ENCODE data around the gene CCDC106. TPM values are rescaled to one million over a fixed set of nuclear protein-coding genes. Genes with fewer than 3 reads are reported as not detected.

The CCDC106 gene
- total RNA-seq, 1 experiment from 2014 or later: 36.0 TPM

DNA sequence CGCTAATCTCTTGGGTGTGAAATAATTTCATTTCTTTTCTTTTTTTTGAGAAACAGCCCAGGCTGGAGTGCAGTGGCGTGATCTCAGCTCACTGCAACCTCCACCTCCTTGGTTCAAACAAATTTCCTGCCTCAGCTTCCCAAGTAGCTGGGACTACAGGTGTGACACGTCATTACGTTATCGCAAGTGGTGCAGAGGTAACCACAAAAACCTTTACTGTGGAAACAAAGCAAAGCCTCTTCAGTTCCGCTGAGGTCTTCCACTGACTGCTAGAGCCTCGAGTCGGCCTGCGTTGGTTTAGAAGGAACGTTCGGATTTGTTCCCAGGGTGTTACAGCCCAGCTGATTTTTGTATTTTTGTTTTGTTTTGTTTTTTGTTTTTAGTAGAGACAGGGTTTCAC, 21.7 kb upstream of the CCDC106 start:
- Histone ChIP-seq H4K20me1 (ENCODE audit: low read length) (peaks cover 4% of the 10 kb centered on the region; the same call in 1 of the 2 replicates), H3K4me1 (ENCODE audit: insufficient read depth, low read length) (peaks cover 10% of the 10 kb centered on the region), H3K9me3 (ENCODE audit: low read length) (no peaks in the 10 kb centered on the region), H3K79me2 (ENCODE audit: low read length) (peaks cover 8% of the 10 kb centered on the region), H3K36me3 (ENCODE audit: low read depth, low read length) (no peaks in the 10 kb centered on the region), H3K9me2 (replicated peaks; ENCODE audit: low read length) (no peaks in the 10 kb centered on the region), H3K9ac (ENCODE audit: low read length) (no peak overlapping the region), H3K4me2 (ENCODE audit: low read length) (no peak overlapping the region), H3K4me3 (ENCODE audit: low read length) (no peak overlapping the region), H2AFZ (ENCODE audit: low read length) (no peak overlapping the region), H3K27ac (ENCODE audit: low read length) (no peak overlapping the region), H3F3A (ENCODE audit: low read length, unreplicated experiment) (no peaks in the 10 kb centered on the region), H3K27me3 (ENCODE audit: low read length) (no peaks in the 10 kb centered on the region)
- TF ChIP-seq, protein P1, sequence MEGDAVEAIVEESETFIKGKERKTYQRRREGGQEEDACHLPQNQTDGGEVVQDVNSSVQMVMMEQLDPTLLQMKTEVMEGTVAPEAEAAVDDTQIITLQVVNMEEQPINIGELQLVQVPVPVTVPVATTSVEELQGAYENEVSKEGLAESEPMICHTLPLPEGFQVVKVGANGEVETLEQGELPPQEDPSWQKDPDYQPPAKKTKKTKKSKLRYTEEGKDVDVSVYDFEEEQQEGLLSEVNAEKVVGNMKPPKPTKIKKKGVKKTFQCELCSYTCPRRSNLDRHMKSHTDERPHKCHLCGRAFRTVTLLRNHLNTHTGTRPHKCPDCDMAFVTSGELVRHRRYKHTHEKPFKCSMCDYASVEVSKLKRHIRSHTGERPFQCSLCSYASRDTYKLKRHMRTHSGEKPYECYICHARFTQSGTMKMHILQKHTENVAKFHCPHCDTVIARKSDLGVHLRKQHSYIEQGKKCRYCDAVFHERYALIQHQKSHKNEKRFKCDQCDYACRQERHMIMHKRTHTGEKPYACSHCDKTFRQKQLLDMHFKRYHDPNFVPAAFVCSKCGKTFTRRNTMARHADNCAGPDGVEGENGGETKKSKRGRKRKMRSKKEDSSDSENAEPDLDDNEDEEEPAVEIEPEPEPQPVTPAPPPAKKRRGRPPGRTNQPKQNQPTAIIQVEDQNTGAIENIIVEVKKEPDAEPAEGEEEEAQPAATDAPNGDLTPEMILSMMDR (conservative IDR thresholded peaks at IDR 0.05; ENCODE audit: low read depth, low read length): no peak
- TF ChIP-seq EZH2 (IDR thresholded peaks at IDR 0.05; ENCODE audit: low read length, unreplicated experiment) (no peak), EZH2phosphoT487 (IDR thresholded peaks at IDR 0.05; ENCODE audit: borderline replicate concordance, low read length) (no peak)
- POLR2A ChIA-PET (ENCODE audit: unreplicated experiment): interaction anchor here (0.5 kb wide), 1 partner anchor 8 kb away, joined by 24 read pairs; no protein-coding TSS in a partner anchor
- CTCF ChIA-PET: no interaction called here
- ATAC-seq (no peak), DNase-seq (no peak)
- no TSS peak for BruUV-seq (replicated peaks)
- intact Hi-C loops (cut with micrococcal nuclease): no loop called here

GRCh38 chr19:55632463-55632834, 15.6 kb upstream of the CCDC106 start:
- Histone ChIP-seq H3K9ac (ENCODE audit: low read length) (no peak overlapping the region), H3K36me3 (ENCODE audit: low read depth, low read length) (no peaks in the 10 kb centered on the region), H3K4me3 (ENCODE audit: low read length) (no peak overlapping the region), H4K20me1 (ENCODE audit: low read length) (no peaks in the 10 kb centered on the region), H3K4me1 (ENCODE audit: insufficient read depth, low read length) (peaks cover 13% of the 10 kb centered on the region), H3F3A (ENCODE audit: low read length, unreplicated experiment) (no peaks in the 10 kb centered on the region), H3K27ac (ENCODE audit: low read length) (no peak overlapping the region), H3K79me2 (ENCODE audit: low read length) (peaks cover 27% of the 10 kb centered on the region), H3K27me3 (ENCODE audit: low read length) (no peaks in the 10 kb centered on the region), H3K9me2 (replicated peaks; ENCODE audit: low read length) (no peaks in the 10 kb centered on the region), H2AFZ (ENCODE audit: low read length) (peak overlapping the region; percentile 42), H3K9me3 (ENCODE audit: low read length) (no peaks in the 10 kb centered on the region), H3K4me2 (ENCODE audit: low read length) (no peak overlapping the region)
- intact Hi-C loops (cut with micrococcal nuclease): loop anchor here (5.0 kb wide), 2 partner anchors 35 to 170 kb away; partner anchors contain the start of genes C19orf85, FIZ1 and ISOC2
- peak; percentile 99 for DNase-seq
- ChIA-PET POLR2A (ENCODE audit: unreplicated experiment) (interaction anchor here (0.5 to 0.6 kb wide), 3 partner anchors 8 to 451 kb away, joined by 3 to 7 read pairs (median 4); partner anchors contain the start of genes FIZ1 and ZNF784), CTCF (interaction anchor here (0.5 to 1.6 kb wide), 9 partner anchors 11 to 210 kb away, joined by 3 to 12 read pairs (median 5); partner anchors contain the start of genes FIZ1 and ZNF524)
- BruUV-seq (replicated peaks): no TSS peak
- TF ChIP-seq, protein P1 (conservative IDR thresholded peaks at IDR 0.05; ENCODE audit: low read depth, low read length): peak; percentile 96
- TF ChIP-seq EZH2 (IDR thresholded peaks at IDR 0.05; ENCODE audit: low read length, unreplicated experiment) (no peak), EZH2phosphoT487 (IDR thresholded peaks at IDR 0.05; ENCODE audit: borderline replicate concordance, low read length) (no peak)
- ATAC-seq: peak; percentile 73

GRCh38 chr19:55633861-55634260, 14.2 kb upstream of the CCDC106 start:
- Histone ChIP-seq H3K4me1 (ENCODE audit: insufficient read depth, low read length) (peaks cover 13% of the 10 kb centered on the region), H3K9me2 (replicated peaks; ENCODE audit: low read length) (no peaks in the 10 kb centered on the region), H2AFZ (ENCODE audit: low read length) (peak overlapping the region; percentile 81), H3K4me3 (ENCODE audit: low read length) (no peak overlapping the region), H3K36me3 (ENCODE audit: low read depth, low read length) (no peaks in the 10 kb centered on the region), H3K9me3 (ENCODE audit: low read length) (no peaks in the 10 kb centered on the region), H3K9ac (ENCODE audit: low read length) (no peak overlapping the region), H3K27ac (ENCODE audit: low read length) (no peak overlapping the region), H3K27me3 (ENCODE audit: low read length) (no peaks in the 10 kb centered on the region), H3K79me2 (ENCODE audit: low read length) (peaks cover 41% of the 10 kb centered on the region), H3F3A (ENCODE audit: low read length, unreplicated experiment) (no peaks in the 10 kb centered on the region), H4K20me1 (ENCODE audit: low read length) (no peaks in the 10 kb centered on the region), H3K4me2 (ENCODE audit: low read length) (peak overlapping the region; percentile 99; the same call in 1 of the 2 replicates)
- TF ChIP-seq EZH2phosphoT487 (IDR thresholded peaks at IDR 0.05; ENCODE audit: borderline replicate concordance, low read length) (no peak), EZH2 (IDR thresholded peaks at IDR 0.05; ENCODE audit: low read length, unreplicated experiment) (no peak)
- TF ChIP-seq, protein P1 (conservative IDR thresholded peaks at IDR 0.05; ENCODE audit: low read depth, low read length): no peak
- DNase-seq: no peak
- BruUV-seq (replicated peaks): no TSS peak
- POLR2A ChIA-PET (ENCODE audit: unreplicated experiment): no interaction called here
- CTCF ChIA-PET: interaction anchor here (1.0 to 1.6 kb wide), 3 partner anchors 20 to 478 kb away, joined by 3 to 12 read pairs (median 3); no protein-coding TSS in a partner anchor
- intact Hi-C loops (cut with micrococcal nuclease): loop anchor here (5.0 kb wide), 2 partner anchors 37 to 172 kb away; partner anchors contain the start of genes C19orf85, FIZ1 and ISOC2
- ATAC-seq: no peak
